HepG2 (cell line): ENCODE results near the gene VASN. TPM values are rescaled to one million over a fixed set of nuclear protein-coding genes. Genes with fewer than 3 reads are reported as not detected.
A peak's percentile ranks its signal among the peaks of the same experiment; 100 is the strongest.

Experiments
- ATAC-seq: fragments of 200-7000 bp; cut with Tn5 transposase; 3 replicates; pipeline ENCODE4 v1.9.1; 2020; ENCODE audit warnings: mild to moderate bottlenecking, moderate library complexity
- BruUV-seq: library from RNA; stranded (reverse); fragments of 400-500 nt; replicated peaks from 2 replicates; lab custom pipeline; 2021; lab: Mats Ljungman, UMichigan
- CTCF ChIA-PET: fragments of 300-600 bp; formaldehyde crosslinking; extraction: SDS; loops from one replicate; lab custom pipeline; 2021; ENCODE audit warnings: low total read pairs, inconsistent platforms, low intra/inter-chr PET ratio; lab: Yijun Ruan, JAX
- POLR2A ChIA-PET: fragments of 350-600 bp; sonication (Branson Sonifier 250); formaldehyde crosslinking; loops from one replicate; lab custom pipeline; 2020; ENCODE audit warnings: antibody characterized with exemption, inconsistent platforms; lab: Yijun Ruan, JAX
- DNase-seq: peaks from one replicate; pipeline ENCODE4 v3.0.0-alpha.2; 2015; ENCODE audit warnings: low spot score
- FAIRE-seq: peaks from 3 replicates; lab custom pipeline; 2011; peaks lifted over from hg19 to GRCh38; lab: Jason Lieb, UNC
- H2AFZ ChIP-seq: one replicate; pipeline ENCODE4 v1.6.1; 2011; ENCODE audit warnings: low read length, inconsistent platforms
- H3K27ac ChIP-seq: fragments of 300-600 bp; 3 replicates; pipeline ENCODE4 v1.8.0; 2011; ENCODE audit warnings: mixed run types, mild to moderate bottlenecking, mixed read lengths, low read length, inconsistent platforms; ENCODE audit not compliant: insufficient read depth; ENCODE audit errors: extremely low read length
- H3K27me3 ChIP-seq, 2 experiments: fragments of 200-600 bp in 1 of 2; 2 replicates in 1 of 2; 3 replicates in 1 of 2; pipeline versions ENCODE4 v1.6.0 to v1.8.0; 2011; ENCODE audit warnings: low read length in 2 of 2, mild to moderate bottlenecking in 2 of 2, moderate library complexity in 2 of 2, inconsistent platforms in 1 of 2; ENCODE audit not compliant: insufficient read depth in 2 of 2, control insufficient read depth in 1 of 2
- H3K36me3 ChIP-seq, 2 experiments: fragments of 200-600 bp in 1 of 2; replicated peaks in 1 of 2; 2 replicates in 1 of 2; 3 replicates in 1 of 2; pipeline versions ENCODE4 v1.5.1 to v1.8.0; 2011; ENCODE audit warnings: low read length in 2 of 2, inconsistent platforms in 1 of 2; ENCODE audit not compliant: insufficient read depth in 2 of 2, control insufficient read depth in 1 of 2
- H3K4me1 ChIP-seq: 2 replicates; pipeline ENCODE4 v1.5.1; 2012; ENCODE audit warnings: low read length, inconsistent platforms; ENCODE audit not compliant: insufficient read depth
- H3K4me2 ChIP-seq: 2 replicates; pipeline ENCODE4 v1.6.0; 2011; ENCODE audit warnings: low read depth, low read length, inconsistent platforms
- H3K4me3 ChIP-seq, 3 experiments: fragments of 200-600 bp in 1 of 3; sonication (generic), shearing (Covaris generic) in 1 of 3; replicated peaks in 1 of 3; 2 replicates each; pipeline ENCODE4 v1.5.1; 2011 to 2016; ENCODE audit warnings: low read length in 3 of 3, inconsistent platforms in 2 of 3, low read depth in 2 of 3, mild to moderate bottlenecking in 2 of 3, control low read depth in 1 of 3, mixed read lengths in 1 of 3; ENCODE audit not compliant: insufficient read depth in 1 of 3
- H3K79me2 ChIP-seq: one replicate; pipeline ENCODE4 v1.6.1; 2011; ENCODE audit warnings: low read length, inconsistent platforms; ENCODE audit not compliant: insufficient read depth
- H3K9ac ChIP-seq: 2 replicates; pipeline ENCODE4 v1.6.0; 2011; ENCODE audit warnings: mild to moderate bottlenecking, low read depth, low read length, inconsistent platforms; ENCODE audit not compliant: insufficient read depth
- H3K9me3 ChIP-seq: 2 replicates; pipeline ENCODE4 v1.5.1; 2012; ENCODE audit warnings: mild to moderate bottlenecking, low read length
- H4K20me1 ChIP-seq: 2 replicates; pipeline ENCODE4 v1.6.0; 2011; ENCODE audit warnings: inconsistent platforms, mild to moderate bottlenecking, low read length, moderate library complexity; ENCODE audit not compliant: insufficient read depth
- AGO2 ChIP-seq: fragments of 200-400 bp; formaldehyde crosslinking; optimal IDR thresholded peaks from 2 replicates; pipeline ENCODE3; 2017; ENCODE audit warnings: mild to moderate bottlenecking, low read depth, low read length, moderate library complexity
- HMGXB4 ChIP-seq, 2 experiments: sonication (generic) in 1 of 2; formaldehyde crosslinking in 1 of 2; IDR thresholded peaks; 2 replicates each; pipeline versions ENCODE4 v1.4.0 to v1.6.1; 2018 to 2020; ENCODE audit warnings: missing genetic modification reagents in 2 of 2, borderline replicate concordance in 1 of 2, low read depth in 1 of 2, mild to moderate bottlenecking in 1 of 2, missing biosample characterization in 1 of 2
- HNRNPL ChIP-seq: fragments of 200-400 bp; formaldehyde crosslinking; IDR thresholded peaks from 2 replicates; pipeline ENCODE4 v1.6.1; 2017; ENCODE audit warnings: mild to moderate bottlenecking, low read depth, low read length
- NR0B2 ChIP-seq: sonication (generic); formaldehyde crosslinking; IDR thresholded peaks from 2 replicates; pipeline ENCODE4 v1.4.0; 2020; ENCODE audit warnings: mild to moderate bottlenecking, missing genetic modification reagents
- ZC3H4 ChIP-seq: sonication (generic); formaldehyde crosslinking; IDR thresholded peaks from 2 replicates; pipeline ENCODE4 v1.4.0; 2020; ENCODE audit warnings: missing genetic modification reagents, borderline replicate concordance
- ZHX1 ChIP-seq: sonication (generic); formaldehyde crosslinking; IDR thresholded peaks from 2 replicates; pipeline ENCODE4 v1.8.1; 2022; ENCODE audit warnings: low read depth, mild to moderate bottlenecking, missing genetic modification reagents
- ZNF687 ChIP-seq: sonication (generic); formaldehyde crosslinking; IDR thresholded peaks from 2 replicates; pipeline ENCODE4 v1.5.1; 2020; ENCODE audit warnings: mild to moderate bottlenecking, missing genetic modification reagents, moderate library complexity
- WGBS: methylation state at CpG from one replicate; pipeline ENCODE4 v1.1.6; 2017; ENCODE audit warnings: low lambda C conversion rate; 5-methylcytosine and 5-hydroxymethylcytosine counted together
- in situ Hi-C: cut with HindIII; loops from 2 replicates; pipeline ENCODE4 v1.10.0; 2017; ENCODE audit warnings: low pct_unique_long_range_greater_than_20kb; ENCODE audit not compliant: extremely low pct_ligation_motif_present
- intact Hi-C: fragments of 100-400 bp; cut with micrococcal nuclease; formaldehyde crosslinking; loops from one replicate; pipeline ENCODE4 v1.10.0; 2022; ENCODE audit not compliant: unreplicated experiment
- polyA plus RNA-seq, 8 experiments: library from polyadenylated mRNA; depleted of rRNA in 3 of 8; stranded (reverse) in 7 of 8; unstranded in 1 of 8; fragments of >200 nt; fragmentation: Illumina TruSeq in 4 of 8; extraction: Trizol in 4 of 8; gene quantifications; 2 replicates each; pipeline versions ENCODE4 v1.2.1 to v1.2.3, GENCODE V29; 2011 to 2016; ENCODE audit warnings: low read depth in 4 of 8, missing spikeins in 1 of 8, mixed read lengths in 1 of 8; ENCODE audit not compliant: insufficient read depth in 1 of 8
- total RNA-seq, 5 experiments: library from RNA; depleted of rRNA; stranded (reverse); fragments of >200 nt; fragmentation: Illumina TruSeq; extraction: Trizol; gene quantifications; 2 replicates each; pipeline ENCODE4 v1.2.3, GENCODE V29; 2016; ENCODE audit warnings: low read depth in 1 of 5

Gene VASN
- total and polyA plus RNA-seq, 2 of the 13 experiments (the other 11 are each of a cell fraction or from before 2014, with no cell fraction given) = 8.4 to 18.2 TPM

- TF ChIP-seq HMGXB4 (CRISPR knock-in tag; IDR thresholded peaks at IDR 0.05; ENCODE audit: borderline replicate concordance in 1 of 2, low read depth in 1 of 2) = no peak
- TF ChIP-seq, all 625 proteins: peak for 6
Observed at GRCh38 chr16:4381072-4381934, 9.7 kb downstream of the VASN start (continued).

GRCh38 chr16:4381935-4382794 is 10.5 kb downstream of the VASN start:
- ChIA-PET POLR2A (interaction anchor here (0.7 to 2.4 kb wide), 2 partner anchors 9 to 13 kb away, joined by 3 to 9 read pairs; no protein-coding TSS in a partner anchor), CTCF (no interaction called here)
- H3K4me3 ChIP-seq = no peak overlapping the region
- no peak for DNase-seq
- H2AFZ ChIP-seq = no peak overlapping the region
- intact Hi-C loops = no loop called here
- FAIRE-seq = no peak
- 97% methylated on average over 28 of the region's 55 CpGs for WGBS
- H3K79me2 ChIP-seq = peaks cover 14% of the 10 kb centered on the region
- no peak overlapping the region for H3K9ac ChIP-seq
- ATAC-seq = no peak
- no peak overlapping the region for H3K27ac ChIP-seq
- H4K20me1 ChIP-seq = peaks cover 32% of the 10 kb centered on the region
- no peaks in the 10 kb centered on the region for H3K9me3 ChIP-seq
- H3K4me2 ChIP-seq = no peak overlapping the region
- BruUV-seq = no TSS peak
- H3K4me1 ChIP-seq = peaks cover 33% of the 10 kb centered on the region
- H3K36me3 ChIP-seq = peaks cover 4 to 16% of the 10 kb centered on the region in 2 experiments
- in situ Hi-C loops = no loop called here
- H3K27me3 ChIP-seq = no peaks in the 10 kb centered on the region
- TF ChIP-seq AGO2 (peak; percentile 97), ZHX1 (CRISPR knock-in tag) (0 out of 2 replicates have a peak, but pooled peaks have one; percentile 26), ZC3H4 (CRISPR knock-in tag) (no peak), NR0B2 (CRISPR knock-in tag) (no peak), ZNF687 (peak; percentile 17; the same call in 1 of the 2 replicates), HNRNPL (0 out of 2 replicates have a peak, but pooled peaks have one; percentile 6)
